ENCODE data around the gene RFX1. TPM values are rescaled to one million over a fixed set of nuclear protein-coding genes. Genes with fewer than 3 reads are reported as not detected.
A peak's percentile ranks its signal among the peaks of the same experiment; 100 is the strongest.

Gene RFX1
- total and polyA plus RNA-seq, 9 of the 15 experiments (the other 6 are each of a cell fraction or from before 2014, with no cell fraction given) = 0.14 to 19.3 (median 1.2) TPM

- H3K36me3 ChIP-seq (ENCODE audit: control insufficient read depth, insufficient read depth, low read length) = peaks cover 7% of the 10 kb centered on the region; the same call in 1 of the 3 replicates
- intact Hi-C loops (cut with micrococcal nuclease) (loop anchor here (2.0 kb wide), 1 partner anchor 53 kb away; the partner anchor contains the start of gene DCAF15), in situ Hi-C loops (cut with MboI) (no loop called here)
- H3K79me2 ChIP-seq (ENCODE audit: control insufficient read depth, insufficient read depth, low read length) = peaks cover 45% of the 10 kb centered on the region
- no peaks in the 10 kb centered on the region for H4K20me1 ChIP-seq (replicated peaks; ENCODE audit: control insufficient read depth, insufficient read depth, low read length)
- POLR2A ChIA-PET = interaction anchor here (0.6 to 2.3 kb wide), 20 partner anchors 7 to 670 kb away, joined by 3 to 15 read pairs (median 7); partner anchors contain the start of genes DCAF15 and IL27RA
- H3K27ac ChIP-seq (ENCODE audit: extremely low read depth, low read depth, low read length) = peak overlapping the region; percentile 100
- WGBS (ENCODE audit: insufficient coverage, low coverage, missing lambda C conversion rate) = under 1% methylated on average over 14 of the region's 50 CpGs
- CTCF ChIA-PET (ENCODE audit: low intra/inter-chr PET ratio) = interaction anchor here (1.4 kb wide), 1 partner anchor 126 kb away, joined by 4 read pairs; no protein-coding TSS in a partner anchor
- peak overlapping the region; percentile 82 for H3K4me3 ChIP-seq
- no peaks in the 10 kb centered on the region for H3K9me1 ChIP-seq (ENCODE audit: control insufficient read depth, insufficient read depth, low read length)
- DNase-seq (ENCODE audit: extremely low read depth in 1 of 4, low spot score in 3 of 4) (peak; percentile 92 to 94 (median 93)), ATAC-seq (peak; percentile 78), FAIRE-seq (no peak)
- peak overlapping the region; percentile 93 to 99 for H3K9ac ChIP-seq (ENCODE audit: insufficient read depth in 1 of 2, low read depth in 2 of 2, low read length in 2 of 2)
- BruUV-seq (replicated peaks) = TSS peak; percentile 65
- H3K4me2 ChIP-seq (ENCODE audit: insufficient read depth, low read length) = peak overlapping the region; percentile 98
- H2AFZ ChIP-seq (ENCODE audit: low read depth, low read length) = peak overlapping the region; percentile 53
- no peaks in the 10 kb centered on the region for H3K27me3 ChIP-seq (ENCODE audit: control insufficient read depth in 2 of 2, insufficient read depth in 2 of 2, low read length in 2 of 2)
- no peaks in the 10 kb centered on the region for H3K9me3 ChIP-seq (replicated peaks; ENCODE audit: control insufficient read depth, insufficient read depth, low read depth, low read length)
- peaks cover 45 to 46% of the 10 kb centered on the region in 2 experiments for H3K4me1 ChIP-seq (replicated peaks in 1 of 2; ENCODE audit: control insufficient read depth in 2 of 2, insufficient read depth in 2 of 2, low read length in 2 of 2)
- TF ChIP-seq, protein P1, sequence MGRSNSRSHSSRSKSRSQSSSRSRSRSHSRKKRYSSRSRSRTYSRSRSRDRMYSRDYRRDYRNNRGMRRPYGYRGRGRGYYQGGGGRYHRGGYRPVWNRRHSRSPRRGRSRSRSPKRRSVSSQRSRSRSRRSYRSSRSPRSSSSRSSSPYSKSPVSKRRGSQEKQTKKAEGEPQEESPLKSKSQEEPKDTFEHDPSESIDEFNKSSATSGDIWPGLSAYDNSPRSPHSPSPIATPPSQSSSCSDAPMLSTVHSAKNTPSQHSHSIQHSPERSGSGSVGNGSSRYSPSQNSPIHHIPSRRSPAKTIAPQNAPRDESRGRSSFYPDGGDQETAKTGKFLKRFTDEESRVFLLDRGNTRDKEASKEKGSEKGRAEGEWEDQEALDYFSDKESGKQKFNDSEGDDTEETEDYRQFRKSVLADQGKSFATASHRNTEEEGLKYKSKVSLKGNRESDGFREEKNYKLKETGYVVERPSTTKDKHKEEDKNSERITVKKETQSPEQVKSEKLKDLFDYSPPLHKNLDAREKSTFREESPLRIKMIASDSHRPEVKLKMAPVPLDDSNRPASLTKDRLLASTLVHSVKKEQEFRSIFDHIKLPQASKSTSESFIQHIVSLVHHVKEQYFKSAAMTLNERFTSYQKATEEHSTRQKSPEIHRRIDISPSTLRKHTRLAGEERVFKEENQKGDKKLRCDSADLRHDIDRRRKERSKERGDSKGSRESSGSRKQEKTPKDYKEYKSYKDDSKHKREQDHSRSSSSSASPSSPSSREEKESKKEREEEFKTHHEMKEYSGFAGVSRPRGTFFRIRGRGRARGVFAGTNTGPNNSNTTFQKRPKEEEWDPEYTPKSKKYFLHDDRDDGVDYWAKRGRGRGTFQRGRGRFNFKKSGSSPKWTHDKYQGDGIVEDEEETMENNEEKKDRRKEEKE (IDR thresholded peaks at IDR 0.05; ENCODE audit: borderline replicate concordance in 1 of 2, control insufficient read depth in 1 of 2, low read depth in 2 of 2, low read length in 1 of 2) = no peak
- TF ChIP-seq SMARCA5 (IDR thresholded peaks at IDR 0.05) (peak; percentile 100), CUX1 (CRISPR knock-in tag; IDR thresholded peaks at IDR 0.05) (no peak), CHCHD3 (CRISPR knock-in tag; IDR thresholded peaks at IDR 0.05) (no peak), ZBTB1 (CRISPR knock-in tag; IDR thresholded peaks at IDR 0.05; ENCODE audit: borderline replicate concordance, low read depth) (0 out of 2 replicates have a peak, but pooled peaks have one; percentile 43), SMARCE1 (IDR thresholded peaks at IDR 0.05) (peak; percentile 56), TFAM (CRISPR knock-in tag; conservative IDR thresholded peaks at IDR 0.05) (no peak), HEY1 (CRISPR knock-in tag; IDR thresholded peaks at IDR 0.05; ENCODE audit: borderline replicate concordance) (no peak), NBN (IDR thresholded peaks at IDR 0.05; ENCODE audit: low read depth) (peak; percentile 78), HSF4 (CRISPR knock-in tag; IDR thresholded peaks at IDR 0.05; ENCODE audit: borderline replicate concordance) (no peak)
- TF ChIP-seq, protein P2, sequence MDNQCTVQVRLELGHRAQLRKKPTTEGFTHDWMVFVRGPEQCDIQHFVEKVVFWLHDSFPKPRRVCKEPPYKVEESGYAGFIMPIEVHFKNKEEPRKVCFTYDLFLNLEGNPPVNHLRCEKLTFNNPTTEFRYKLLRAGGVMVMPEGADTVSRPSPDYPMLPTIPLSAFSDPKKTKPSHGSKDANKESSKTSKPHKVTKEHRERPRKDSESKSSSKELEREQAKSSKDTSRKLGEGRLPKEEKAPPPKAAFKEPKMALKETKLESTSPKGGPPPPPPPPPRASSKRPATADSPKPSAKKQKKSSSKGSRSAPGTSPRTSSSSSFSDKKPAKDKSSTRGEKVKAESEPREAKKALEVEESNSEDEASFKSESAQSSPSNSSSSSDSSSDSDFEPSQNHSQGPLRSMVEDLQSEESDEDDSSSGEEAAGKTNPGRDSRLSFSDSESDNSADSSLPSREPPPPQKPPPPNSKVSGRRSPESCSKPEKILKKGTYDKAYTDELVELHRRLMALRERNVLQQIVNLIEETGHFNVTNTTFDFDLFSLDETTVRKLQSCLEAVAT (IDR thresholded peaks at IDR 0.05) = 0 out of 4 replicates have a peak, but pooled peaks have one; percentile 31 to 58
Measured at GRCh38 chr19:14005349-14006084, 603 bp downstream of the RFX1 start.
